H1 (cell line): ENCODE data around the gene PPP1R15B. TPM values are rescaled to one million over a fixed set of nuclear protein-coding genes. Genes with fewer than 3 reads are reported as not detected.

Experiments
- CTCF ChIA-PET: fragments of 300-600 bp; sonication (Branson Sonifier 250); formaldehyde crosslinking; loops from one replicate; lab custom pipeline; 2021; ENCODE audit not compliant: partially characterized antibody; lab: Charles Lee
- POLR2A ChIA-PET: fragments of 300-600 bp; sonication (Branson Sonifier 250); formaldehyde crosslinking; loops from one replicate; lab custom pipeline; 2021; ENCODE audit warnings: inconsistent platforms; ENCODE audit not compliant: partially characterized antibody; lab: Charles Lee
- DNase-seq, 2 experiments: peaks; one replicate each; pipeline versions ENCODE4 v3.0.0 to v3.0.0-alpha.2; 2010 to 2022; ENCODE audit warnings: low spot score in 2 of 2, low read depth in 1 of 2, mixed read lengths in 1 of 2
- FAIRE-seq: peaks from 2 replicates; lab custom pipeline; 2011; peaks lifted over from hg19 to GRCh38; lab: Jason Lieb, UNC
- H2AFZ ChIP-seq: 2 replicates; pipeline ENCODE4 v1.8.1; 2012; ENCODE audit warnings: low read length, inconsistent platforms
- H2AK5ac ChIP-seq: 2 replicates; pipeline ENCODE4 v1.6.1; 2013; ENCODE audit warnings: low read depth, low read length
- H2BK120ac ChIP-seq: replicated peaks from 2 replicates; pipeline ENCODE3; 2013; ENCODE audit warnings: low read depth, low read length, inconsistent platforms
- H2BK12ac ChIP-seq: 2 replicates; pipeline ENCODE4 v1.6.1; 2013; ENCODE audit warnings: low read depth, low read length
- H2BK15ac ChIP-seq: 2 replicates; pipeline ENCODE4 v1.6.1; 2013; ENCODE audit warnings: low read length
- H2BK20ac ChIP-seq: 2 replicates; pipeline ENCODE4 v1.6.1; 2013; ENCODE audit warnings: low read length
- H2BK5ac ChIP-seq: 2 replicates; pipeline ENCODE4 v1.6.1; 2013; ENCODE audit warnings: low read depth, low read length
- H3K14ac ChIP-seq: 2 replicates; pipeline ENCODE4 v1.6.1; 2013; ENCODE audit warnings: inconsistent platforms; ENCODE audit not compliant: insufficient read length
- H3K18ac ChIP-seq: 2 replicates; pipeline ENCODE4 v1.6.1; 2013; ENCODE audit warnings: low read length; ENCODE audit errors: extremely low read depth
- H3K23ac ChIP-seq: 2 replicates; pipeline ENCODE4 v1.6.1; 2013; ENCODE audit warnings: inconsistent platforms; ENCODE audit not compliant: insufficient read length
- H3K23me2 ChIP-seq: 2 replicates; pipeline ENCODE4 v1.6.1; 2013; ENCODE audit warnings: low read depth, low read length
- H3K27ac ChIP-seq: 2 replicates; pipeline ENCODE4 v1.6.1; 2011; ENCODE audit warnings: low read depth, low read length, inconsistent platforms
- H3K27me3 ChIP-seq, 4 experiments: replicated peaks in 1 of 4; 1 replicate in 1 of 4; 2 replicates in 3 of 4; pipeline versions ENCODE4 v1.6.1 to v1.8.1; 2011 to 2013; ENCODE audit warnings: low read length in 3 of 4, mild to moderate bottlenecking in 3 of 4, inconsistent platforms in 2 of 4, mixed read lengths in 2 of 4, moderate library complexity in 1 of 4; ENCODE audit not compliant: control insufficient read depth in 3 of 4, insufficient read depth in 3 of 4; ENCODE audit errors: extremely low read depth in 1 of 4
- H3K36me3 ChIP-seq, 4 experiments: 2 replicates each; pipeline versions ENCODE4 v1.6.1 to v1.8.1; 2011 to 2013; ENCODE audit warnings: mild to moderate bottlenecking in 4 of 4, low read length in 3 of 4, moderate library complexity in 2 of 4, control low read depth in 1 of 4, inconsistent platforms in 1 of 4; ENCODE audit not compliant: insufficient read depth in 4 of 4, control insufficient read depth in 2 of 4
- H3K4ac ChIP-seq: replicated peaks from 2 replicates; pipeline ENCODE3; 2013; ENCODE audit warnings: low read length, low read depth, mixed read lengths, inconsistent platforms; ENCODE audit not compliant: insufficient read length
- H3K4me1 ChIP-seq, 4 experiments: replicated peaks in 1 of 4; 1 replicate in 1 of 4; 2 replicates in 3 of 4; pipeline versions ENCODE4 v1.6.1 to v1.8.1; 2011 to 2013; ENCODE audit warnings: low read length in 3 of 4, inconsistent platforms in 2 of 4, mixed read lengths in 1 of 4; ENCODE audit not compliant: insufficient read depth in 4 of 4, control insufficient read depth in 3 of 4
- H3K4me2 ChIP-seq, 2 experiments: 2 replicates each; pipeline versions ENCODE4 v1.6.1 to v1.8.1; 2011 to 2013; ENCODE audit warnings: low read depth in 2 of 2, low read length in 2 of 2, control low read depth in 1 of 2, inconsistent platforms in 1 of 2, mild to moderate bottlenecking in 1 of 2; ENCODE audit not compliant: insufficient read depth in 1 of 2
- H3K4me3 ChIP-seq, 4 experiments: fragments of 200-600, 300-600 bp in 1 of 4; sonication (generic), shearing (Covaris generic), sonication (Bioruptor Twin) in 1 of 4; 2 replicates each; pipeline versions ENCODE4 v1.5.1 to v1.8.1; 2011 to 2016; ENCODE audit warnings: low read length in 4 of 4, low read depth in 3 of 4, control low read depth in 2 of 4, inconsistent platforms in 2 of 4, mild to moderate bottlenecking in 2 of 4, mixed read lengths in 1 of 4, moderate library complexity in 1 of 4; ENCODE audit not compliant: insufficient read depth in 2 of 4; ENCODE audit errors: extremely low read depth in 1 of 4
- H3K56ac ChIP-seq: replicated peaks from 2 replicates; pipeline ENCODE3; 2013; ENCODE audit warnings: low read depth, mild to moderate bottlenecking, mixed read lengths, low read length, inconsistent platforms; ENCODE audit not compliant: insufficient read length
- H3K79me1 ChIP-seq: 2 replicates; pipeline ENCODE4 v1.6.1; 2013; ENCODE audit warnings: low read depth, low read length, control low read depth
- H3K79me2 ChIP-seq, 2 experiments: 2 replicates each; pipeline versions ENCODE4 v1.6.1 to v1.8.1; 2012 to 2013; ENCODE audit warnings: low read length in 2 of 2, mild to moderate bottlenecking in 2 of 2, inconsistent platforms in 1 of 2; ENCODE audit not compliant: insufficient read depth in 2 of 2, control insufficient read depth in 1 of 2
- H3K9ac ChIP-seq, 4 experiments: replicated peaks in 1 of 4; 1 replicate in 1 of 4; 2 replicates in 3 of 4; pipeline versions ENCODE4 v1.6.1 to v1.8.1; 2011 to 2013; ENCODE audit warnings: low read depth in 3 of 4, low read length in 3 of 4, control low read depth in 2 of 4, mild to moderate bottlenecking in 2 of 4, moderate library complexity in 2 of 4, inconsistent platforms in 1 of 4; ENCODE audit errors: extremely low read depth in 1 of 4
- H3K9me3 ChIP-seq, 2 experiments: 2 replicates each; pipeline versions ENCODE4 v1.6.1 to v1.8.1; 2012 to 2013; ENCODE audit warnings: mild to moderate bottlenecking in 2 of 2, moderate library complexity in 2 of 2, control low read depth in 1 of 2, inconsistent platforms in 1 of 2, low read depth in 1 of 2, low read length in 1 of 2, mixed read lengths in 1 of 2; ENCODE audit not compliant: insufficient read depth in 2 of 2
- H4K20me1 ChIP-seq, 2 experiments: replicated peaks in 1 of 2; 2 replicates each; pipeline versions ENCODE3 to v1.8.1; 2011 to 2013; ENCODE audit warnings: inconsistent platforms in 2 of 2, low read length in 2 of 2, mild to moderate bottlenecking in 1 of 2; ENCODE audit not compliant: insufficient read depth in 2 of 2, control insufficient read depth in 1 of 2
- H4K5ac ChIP-seq: 2 replicates; pipeline ENCODE4 v1.6.1; 2013; ENCODE audit warnings: low read length, low read depth, mixed read lengths, inconsistent platforms; ENCODE audit not compliant: insufficient read length
- H4K8ac ChIP-seq: 2 replicates; pipeline ENCODE4 v1.8.0; 2013; ENCODE audit warnings: mild to moderate bottlenecking, moderate library complexity, low read length, inconsistent platforms; ENCODE audit not compliant: insufficient read depth; ENCODE audit errors: extremely low read depth
- H4K91ac ChIP-seq: replicated peaks from 2 replicates; pipeline ENCODE3; 2013; ENCODE audit warnings: low read length, mixed read lengths, inconsistent platforms; ENCODE audit not compliant: insufficient read length
- ASH2L ChIP-seq: fragments of 200-600, 300-600 bp; sonication (generic); IDR thresholded peaks from one replicate; pipeline ENCODE4 v1.7.1; 2017; ENCODE audit warnings: low read length
- CHD1 ChIP-seq: IDR thresholded peaks from 2 replicates; pipeline ENCODE4 v1.6.1; 2012; ENCODE audit warnings: low read depth, low read length, improper control_type of control experiment
- RAD21 ChIP-seq, 2 experiments: IDR thresholded peaks in 1 of 2; conservative IDR thresholded peaks in 1 of 2; 2 replicates each; pipeline ENCODE4 v1.6.1; 2011; ENCODE audit warnings: low read depth in 2 of 2, low read length in 2 of 2, improper control_type of control experiment in 1 of 2, inconsistent platforms in 1 of 2, mild to moderate bottlenecking in 1 of 2, moderate library complexity in 1 of 2
- WGBS, 2 experiments: shearing (Covaris generic) in 1 of 2; methylation state at CpG; one replicate each; pipeline versions ENCODE4 v1.1.6 to v1.1.7; 2013 to 2015; ENCODE audit warnings: low lambda C conversion rate in 2 of 2, mixed read lengths in 2 of 2, inconsistent platforms in 1 of 2, low coverage in 1 of 2, missing lambda C conversion rate in 1 of 2; ENCODE audit not compliant: insufficient replicate concordance in 2 of 2, insufficient coverage in 1 of 2, insufficient read length in 1 of 2; ENCODE audit errors: extremely low coverage in 1 of 2, missing lambda C conversion rate in 1 of 2; 5-methylcytosine and 5-hydroxymethylcytosine counted together
- polyA plus RNA-seq, 7 experiments: library from polyadenylated mRNA; depleted of rRNA in 3 of 7; stranded (reverse) in 5 of 7; unstranded in 2 of 7; fragments of >200 nt in 5 of 7; fragments of 200-250 nt in 2 of 7; gene quantifications; 1 replicate in 5 of 7; 2 replicates in 1 of 7; 4 replicates in 1 of 7; pipeline versions ENCODE4 v1.2.1 to v1.2.3, GENCODE V29; 2011 to 2013; ENCODE audit warnings: missing spikeins in 2 of 7, mixed read lengths in 2 of 7
- total RNA-seq: library from RNA; stranded (reverse); fragmentation: NEBNext Ultra II Directional; extraction: Animal tissue kit (Norgen Biotek cat#: 25700); gene quantifications from 2 replicates; pipeline ENCODE4 v1.2.1, GENCODE V29; 2021

PPP1R15B gene
- total and polyA plus RNA-seq, 2 of the 8 experiments (the other 6 are each of a cell fraction or from before 2014, with no cell fraction given): 14.4 to 72.2 TPM

DNA sequence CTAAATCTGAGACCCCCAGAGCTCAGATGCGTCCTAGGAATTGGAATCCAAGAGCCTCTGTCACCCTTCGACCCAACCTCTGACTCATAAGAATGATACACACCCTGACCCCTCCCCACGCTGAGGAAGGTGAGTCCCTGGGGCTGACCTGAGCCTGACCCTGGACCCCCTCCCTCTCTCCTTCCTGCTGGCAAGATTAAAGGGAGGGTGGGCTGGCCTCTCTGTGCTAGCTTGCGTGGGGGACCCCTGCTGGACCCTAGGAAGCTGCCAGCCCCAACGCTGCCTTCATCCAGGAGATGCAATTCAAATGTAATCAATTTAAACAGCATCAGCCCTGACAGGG is 52.5 kb downstream of the PPP1R15B start:
- peak overlapping the region in 1 of 4 experiments; percentile 45; a peak in 2 of 8 replicates for H3K4me3 ChIP-seq
- H3K27ac ChIP-seq: no peak overlapping the region
- DNase-seq (peak in 1 of 2 experiments; percentile 66), FAIRE-seq (no peak)
- H3K18ac ChIP-seq: no peak overlapping the region
- H3K79me2 ChIP-seq: no peaks in the 10 kb centered on the region
- H2BK20ac ChIP-seq: no peak overlapping the region
- no peak overlapping the region for H3K23ac ChIP-seq
- no peak overlapping the region for H2BK12ac ChIP-seq
- TF ChIP-seq ASH2L (no peak), RAD21 (IDR thresholded peaks at IDR 0.05 in 1 of 2, conservative IDR thresholded peaks at IDR 0.05 in 1 of 2; ENCODE audit: low read depth in 2 of 2, low read length in 2 of 2) (peak in 1 of 2 experiments; percentile 8; a peak in 1 of 4 replicates), CHD1 (no peak)
- H3K9me3 ChIP-seq: no peaks in the 10 kb centered on the region
- H4K20me1 ChIP-seq: no peaks in the 10 kb centered on the region
- ChIA-PET POLR2A (interaction anchor here (0.9 kb wide), 2 partner anchors 104 to 223 kb away, joined by 3 to 6 read pairs; no protein-coding TSS in a partner anchor), CTCF (interaction anchor here (0.6 to 9.5 kb wide), 26 partner anchors 9 to 764 kb away, joined by 3 to 318 read pairs (median 7); partner anchors contain the start of genes GOLT1A, KISS1 and REN)
- WGBS, 2 experiments: 10% methylated on average over 5 of the region's 5 CpGs; no CpG with 5 or more reads in 1 of the 2 experiments
- H3K4ac ChIP-seq: no peak overlapping the region
- no peak overlapping the region for H2BK15ac ChIP-seq
- H3K79me1 ChIP-seq: no peaks in the 10 kb centered on the region
- no peak overlapping the region for H3K9ac ChIP-seq
- H3K36me3 ChIP-seq: no peaks in the 10 kb centered on the region
- H4K91ac ChIP-seq: no peak overlapping the region
- H2BK5ac ChIP-seq: no peak overlapping the region
- peaks cover 13 to 20% (median 18%) of the 10 kb centered on the region in 4 experiments for H3K4me1 ChIP-seq
- no peak overlapping the region for H3K14ac ChIP-seq
- H2AFZ ChIP-seq: no peak overlapping the region
- no peak overlapping the region for H2AK5ac ChIP-seq
- H2BK120ac ChIP-seq: no peak overlapping the region
- H4K5ac ChIP-seq: no peak overlapping the region
- no peaks in the 10 kb centered on the region for H3K23me2 ChIP-seq
- H3K56ac ChIP-seq: no peak overlapping the region
- peaks cover 0 to 9% (median 5%) of the 10 kb centered on the region in 4 experiments; a peak in 4 of 7 replicates for H3K27me3 ChIP-seq
- H3K4me2 ChIP-seq: peak overlapping the region; percentile 56 to 58
- no peak overlapping the region for H4K8ac ChIP-seq
